ENCODE measurements around the gene KRT78.

DNA sequence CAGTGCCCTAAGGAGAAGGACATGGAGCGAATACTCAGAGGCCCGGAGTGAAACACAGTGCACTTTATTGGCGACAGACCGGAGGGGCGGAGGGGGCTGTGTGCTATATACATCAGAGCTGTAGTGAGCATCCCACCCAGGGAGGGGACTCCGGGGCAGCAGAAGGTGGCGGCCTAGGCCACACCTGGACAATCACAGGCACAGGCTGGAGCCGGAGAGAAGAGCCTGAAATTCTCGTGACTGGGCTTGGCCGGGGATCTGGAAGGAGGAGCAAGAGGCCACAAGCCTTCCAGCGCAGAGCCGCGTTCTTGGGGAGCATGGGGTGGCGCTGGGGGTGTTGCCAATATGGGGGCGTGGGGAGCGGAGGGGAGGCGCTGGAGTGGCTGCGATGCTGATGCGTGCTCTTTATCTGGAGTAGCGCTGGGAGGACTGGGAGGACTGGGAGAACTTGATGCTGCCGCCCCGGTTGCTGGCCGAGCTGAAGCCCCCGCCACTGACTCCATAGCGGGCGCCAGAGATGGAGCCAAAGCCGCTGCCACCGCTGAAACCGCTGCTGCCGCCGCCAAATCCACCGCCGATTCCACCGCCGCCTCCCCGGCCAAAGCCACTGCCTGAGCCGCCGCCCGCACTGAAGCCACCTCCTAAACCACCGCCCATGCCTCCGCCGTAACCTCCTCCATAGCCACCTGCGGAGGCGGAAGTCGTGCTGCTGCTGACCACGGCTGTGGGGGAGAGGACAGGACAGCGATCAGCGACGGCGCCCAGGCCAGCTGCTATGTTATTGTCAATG, 59.0 kb downstream of the KRT78 start:
- no peak for TF ChIP-seq CTCF (conservative IDR thresholded peaks at IDR 0.05; ENCODE audit: low read length)
- TF ChIP-seq EZH2phosphoT487 (IDR thresholded peaks at IDR 0.05; ENCODE audit: borderline replicate concordance) = no peak
